OCI-LY3 (cell line): Measurements from ENCODE around the gene TSPO.

ENCODE experiments used
- H2AFZ ChIP-seq: fragments of 200-600, 300-600 bp; shearing (Covaris generic); 2 replicates; pipeline ENCODE4 v1.6.0; 2014; ENCODE audit warnings: antibody characterized with exemption, low read depth, low read length
- H3K27ac ChIP-seq: fragments of 200-600, 300-600 bp; sonication (generic); 2 replicates; pipeline ENCODE4 v1.5.1; 2014; ENCODE audit warnings: mild to moderate bottlenecking, low read length, moderate library complexity, mixed read lengths
- H3K27me3 ChIP-seq: fragments of 200-600, 300-600 bp; sonication (generic); 2 replicates; pipeline ENCODE4 v1.6.1; 2014; ENCODE audit warnings: low read depth, low read length, mixed read lengths
- H3K36me3 ChIP-seq: fragments of 200-600, 300-600 bp; sonication (generic); replicated peaks from 2 replicates; pipeline ENCODE3; 2014; ENCODE audit warnings: low read depth, low read length, mixed read lengths
- H3K4me1 ChIP-seq: fragments of 300-600, 200-600 bp; sonication (generic); 2 replicates; pipeline ENCODE4 v1.6.1; 2014; ENCODE audit warnings: low read length, mixed read lengths
- H3K4me2 ChIP-seq: fragments of 200-600, 300-600 bp; sonication (generic); 2 replicates; pipeline ENCODE4 v1.6.1; 2014; ENCODE audit warnings: low read length, mixed read lengths
- H3K4me3 ChIP-seq: fragments of 300-600, 200-600 bp; sonication (generic); 2 replicates; pipeline ENCODE4 v1.5.1; 2014; ENCODE audit warnings: antibody characterized with exemption, mild to moderate bottlenecking, low read length, moderate library complexity
- H3K79me2 ChIP-seq: fragments of 300-600, 200-600 bp; shearing (Covaris generic); 2 replicates; pipeline ENCODE4 v1.6.1; 2014; ENCODE audit warnings: mild to moderate bottlenecking, low read length, mixed read lengths
- H3K9ac ChIP-seq: fragments of 300-600, 200-600 bp; shearing (Covaris generic); 2 replicates; pipeline ENCODE4 v1.6.0; 2014; ENCODE audit warnings: mild to moderate bottlenecking, low read length, moderate library complexity
- H3K9me3 ChIP-seq: fragments of 200-600, 300-600 bp; shearing (Covaris generic); 2 replicates; pipeline ENCODE4 v1.6.1; 2014; ENCODE audit warnings: low read length, mixed read lengths; ENCODE audit not compliant: insufficient read depth
- H4K20me1 ChIP-seq: fragments of 200-600, 300-600 bp; sonication (generic); 2 replicates; pipeline ENCODE4 v1.6.1; 2016; ENCODE audit warnings: low read length, mixed read lengths; ENCODE audit not compliant: insufficient read depth
- EZH2phosphoT487 ChIP-seq: fragments of 200-600 bp; shearing (Covaris generic); IDR thresholded peaks from 2 replicates; pipeline ENCODE4 v1.6.1; 2018; ENCODE audit warnings: antibody characterized with exemption, mixed run types, low read depth
- TF ChIP-seq, protein P1 (sequence below): fragments of 200-600, 300-600 bp; sonication (generic); IDR thresholded peaks from 2 replicates; pipeline ENCODE4 v1.5.1; 2014; ENCODE audit warnings: antibody characterized with exemption, low read length, low read depth

Gene TSPO

DNA sequence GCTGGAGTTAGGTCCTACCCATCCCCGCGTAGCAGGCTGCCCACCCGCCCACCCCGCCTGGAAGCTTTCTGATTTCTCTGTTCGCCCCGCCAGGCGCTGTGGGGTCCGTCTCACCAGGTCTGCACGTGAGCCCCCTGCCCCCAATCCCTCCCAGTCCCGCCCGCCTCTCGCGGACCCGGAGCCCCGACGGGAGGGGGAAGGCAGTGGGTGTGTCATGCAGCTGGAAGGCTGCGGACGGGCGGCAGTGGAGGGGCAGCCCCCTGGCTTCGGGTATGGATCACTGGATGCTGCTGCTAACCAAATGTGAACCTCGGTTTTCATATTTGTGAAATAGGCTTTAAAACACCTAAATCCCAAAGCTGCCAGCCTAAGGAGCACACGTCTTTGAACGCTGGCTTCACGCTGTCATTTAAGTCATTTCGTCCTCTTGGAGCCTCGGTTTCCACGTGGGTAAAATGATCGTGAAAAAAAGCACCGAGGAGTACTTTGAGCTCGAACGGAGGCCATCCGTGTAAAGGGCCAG is 41.4 kb upstream of the TSPO start:
- TF ChIP-seq, protein P1, sequence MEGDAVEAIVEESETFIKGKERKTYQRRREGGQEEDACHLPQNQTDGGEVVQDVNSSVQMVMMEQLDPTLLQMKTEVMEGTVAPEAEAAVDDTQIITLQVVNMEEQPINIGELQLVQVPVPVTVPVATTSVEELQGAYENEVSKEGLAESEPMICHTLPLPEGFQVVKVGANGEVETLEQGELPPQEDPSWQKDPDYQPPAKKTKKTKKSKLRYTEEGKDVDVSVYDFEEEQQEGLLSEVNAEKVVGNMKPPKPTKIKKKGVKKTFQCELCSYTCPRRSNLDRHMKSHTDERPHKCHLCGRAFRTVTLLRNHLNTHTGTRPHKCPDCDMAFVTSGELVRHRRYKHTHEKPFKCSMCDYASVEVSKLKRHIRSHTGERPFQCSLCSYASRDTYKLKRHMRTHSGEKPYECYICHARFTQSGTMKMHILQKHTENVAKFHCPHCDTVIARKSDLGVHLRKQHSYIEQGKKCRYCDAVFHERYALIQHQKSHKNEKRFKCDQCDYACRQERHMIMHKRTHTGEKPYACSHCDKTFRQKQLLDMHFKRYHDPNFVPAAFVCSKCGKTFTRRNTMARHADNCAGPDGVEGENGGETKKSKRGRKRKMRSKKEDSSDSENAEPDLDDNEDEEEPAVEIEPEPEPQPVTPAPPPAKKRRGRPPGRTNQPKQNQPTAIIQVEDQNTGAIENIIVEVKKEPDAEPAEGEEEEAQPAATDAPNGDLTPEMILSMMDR, result no peak
- TF ChIP-seq EZH2phosphoT487, result no peak
- peak overlapping the region; percentile 59 for H3K4me2 ChIP-seq
- H3K4me1 ChIP-seq, result no peaks in the 10 kb centered on the region
- no peaks in the 10 kb centered on the region for H3K9me3 ChIP-seq
- peaks cover 23% of the 10 kb centered on the region for H3K27me3 ChIP-seq
- H3K4me3 ChIP-seq, result peak overlapping the region; percentile 66
- H4K20me1 ChIP-seq, result no peaks in the 10 kb centered on the region
- H3K36me3 ChIP-seq, result no peaks in the 10 kb centered on the region
- H3K79me2 ChIP-seq, result no peaks in the 10 kb centered on the region
- H3K27ac ChIP-seq, result no peak overlapping the region
- no peak overlapping the region for H3K9ac ChIP-seq
- H2AFZ ChIP-seq, result no peak overlapping the region

DNA sequence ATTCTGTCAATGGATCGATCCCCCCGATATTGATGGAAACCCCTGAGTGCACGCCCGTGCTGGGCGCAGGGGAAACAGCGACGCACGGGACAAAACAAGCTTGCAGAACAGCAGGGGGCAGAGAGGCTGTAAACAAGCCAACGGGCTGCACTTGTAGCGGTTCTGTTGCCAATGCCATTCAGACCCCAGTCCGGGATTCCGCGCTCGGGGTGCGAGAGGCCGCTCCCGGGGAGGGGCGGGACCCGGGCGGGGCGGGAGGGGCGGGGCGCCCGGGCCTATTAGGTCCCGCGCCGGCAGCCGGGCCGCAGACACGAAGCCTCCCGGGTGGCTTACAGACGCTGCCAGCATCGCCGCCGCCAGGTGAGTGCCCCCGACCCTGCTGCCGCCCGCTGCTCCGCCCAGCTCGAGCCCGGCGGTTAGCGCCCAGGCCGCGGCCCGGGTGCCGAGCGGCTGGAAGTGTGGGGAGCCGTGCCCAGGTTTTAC is 40.9 kb upstream of the TSPO start, which contains the start of gene BIK:
TSS of gene BIK (plus strand) at position 307 of the 483 bp plus-strand sequence. CDS start 13,273 bp downstream, outside the sequence.
- H3K79me2 ChIP-seq, result no peaks in the 10 kb centered on the region
- H3K4me2 ChIP-seq, result peak within 1 kb of the TSS; percentile 59
- no peaks in the 10 kb centered on the region for H4K20me1 ChIP-seq
- no peaks in the 10 kb centered on the region for H3K36me3 ChIP-seq
- no peaks in the 10 kb centered on the region for H3K9me3 ChIP-seq
- no peak within 1 kb of the TSS for H3K9ac ChIP-seq
- H2AFZ ChIP-seq, result no peak within 1 kb of the TSS
- H3K4me1 ChIP-seq, result no peaks in the 10 kb centered on the region
- H3K4me3 ChIP-seq, result peak within 1 kb of the TSS; percentile 66
- H3K27me3 ChIP-seq, result peaks cover 25% of the 10 kb centered on the region
- TF ChIP-seq, protein P1, result no peak
- TF ChIP-seq EZH2phosphoT487, result no peak
- no peak within 1 kb of the TSS for H3K27ac ChIP-seq

DNA sequence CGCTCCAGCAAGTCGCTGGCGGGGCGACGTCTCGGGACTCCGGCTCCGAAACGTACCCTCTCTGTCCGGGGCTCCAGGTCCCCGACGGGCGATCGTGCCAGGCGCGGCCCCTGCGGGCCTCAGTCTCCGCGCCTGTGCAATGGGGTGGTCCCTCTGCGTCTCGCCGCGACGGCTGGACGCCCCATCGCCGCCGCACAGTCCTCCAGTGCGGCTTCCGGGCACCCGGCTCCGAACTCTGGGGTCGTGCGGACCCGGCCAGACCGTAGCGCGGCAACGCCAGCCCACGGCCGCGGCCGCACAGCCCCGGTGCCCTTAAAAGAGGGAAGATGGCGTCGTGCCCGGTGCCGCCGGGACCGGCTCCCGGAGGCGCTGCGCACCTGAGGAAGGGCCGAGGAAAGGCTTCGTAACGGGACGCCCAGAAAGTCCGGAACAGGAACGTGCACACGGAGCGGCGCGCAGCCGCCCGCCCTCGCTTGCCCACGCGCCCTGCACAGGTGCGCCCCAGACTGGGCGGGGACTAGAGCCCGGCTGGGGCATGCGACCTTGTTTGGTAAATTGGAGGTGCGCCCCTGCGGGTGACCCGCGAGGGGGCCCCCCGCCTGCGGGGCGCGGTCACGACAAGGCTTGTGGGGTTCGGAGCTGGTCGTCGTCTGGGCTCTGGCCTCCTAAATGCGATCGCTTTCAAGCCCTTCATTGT is 40.3 kb upstream of the TSPO start:
- Histone ChIP-seq H3K36me3 (no peaks in the 10 kb centered on the region), H4K20me1 (no peaks in the 10 kb centered on the region), H3K4me2 (peak overlapping the region; percentile 59), H3K79me2 (no peaks in the 10 kb centered on the region), H3K4me3 (peak overlapping the region; percentile 66), H3K4me1 (peaks cover 4% of the 10 kb centered on the region), H3K27me3 (peaks cover 25% of the 10 kb centered on the region), H3K27ac (no peak overlapping the region), H3K9me3 (no peaks in the 10 kb centered on the region), H2AFZ (no peak overlapping the region), H3K9ac (no peak overlapping the region)
- TF ChIP-seq EZH2phosphoT487, result no peak
- TF ChIP-seq, protein P1, result no peak

DNA sequence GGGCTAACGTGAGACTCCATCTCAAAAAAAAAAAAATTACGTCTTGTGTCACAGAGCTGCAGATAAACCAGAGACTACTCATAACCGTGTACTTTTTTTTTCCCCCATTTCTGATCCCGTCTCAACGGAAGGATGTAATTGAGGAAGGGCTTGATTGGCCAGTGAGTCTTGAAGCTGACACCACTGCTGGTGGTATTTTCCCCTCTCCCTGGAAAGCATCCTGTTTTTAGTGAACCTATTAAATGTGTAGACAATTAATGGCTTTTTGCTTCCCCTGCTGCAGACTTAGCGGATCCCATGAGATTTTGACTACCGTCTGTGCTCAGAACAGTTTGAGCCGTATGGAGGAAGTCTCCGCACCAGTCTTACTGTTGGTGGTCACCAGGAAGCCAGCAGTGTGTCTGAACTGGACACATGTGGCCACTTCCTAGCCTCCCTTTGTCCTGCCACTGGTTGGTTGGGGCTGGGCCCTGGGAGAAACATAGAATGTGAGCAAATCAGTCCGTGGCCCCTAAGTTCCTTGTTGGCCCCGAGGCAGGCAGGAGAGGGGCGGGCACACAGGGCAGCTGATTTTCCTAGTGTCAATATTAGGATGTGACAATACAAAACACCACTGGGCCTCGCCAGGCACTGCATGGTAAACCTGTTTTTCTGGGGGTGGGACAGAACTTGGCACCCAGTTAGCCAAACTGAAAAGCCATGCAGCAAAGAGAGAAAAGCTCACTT is 37.7 kb upstream of the TSPO start:
- Histone ChIP-seq H3K27ac (no peak overlapping the region), H3K9me3 (no peaks in the 10 kb centered on the region), H3K4me1 (peaks cover 13% of the 10 kb centered on the region), H3K4me2 (no peak overlapping the region), H3K4me3 (no peak overlapping the region), H3K9ac (no peak overlapping the region), H4K20me1 (no peaks in the 10 kb centered on the region), H3K79me2 (no peaks in the 10 kb centered on the region), H3K36me3 (no peaks in the 10 kb centered on the region), H3K27me3 (peaks cover 25% of the 10 kb centered on the region), H2AFZ (no peak overlapping the region; the same call in 1 of the 2 replicates)
- no peak for TF ChIP-seq EZH2phosphoT487
- TF ChIP-seq, protein P1, result no peak
